Osteoblast (primary cell): ENCODE data around the gene ABO. TPM values are rescaled to one million over a fixed set of nuclear protein-coding genes. Genes with fewer than 3 reads are reported as not detected.
"Not testable (repeated sequence)": the region's sequence is repeated elsewhere in the genome, so short reads cannot be mapped to it uniquely, and the experiment has no call there.

Experiments
- DNase-seq: peaks from one replicate; pipeline ENCODE4 v3.0.0; 2011; ENCODE audit warnings: low spot score, mixed read lengths; ENCODE audit not compliant: insufficient read length; ENCODE audit errors: missing footprints
- H2AFZ ChIP-seq: 2 replicates; pipeline ENCODE4 v1.6.0; 2011; ENCODE audit warnings: mild to moderate bottlenecking, low read length
- H3K27ac ChIP-seq: 2 replicates; pipeline ENCODE4 v1.5.1; 2011; ENCODE audit warnings: mild to moderate bottlenecking, low read depth, low read length, moderate library complexity
- H3K27me3 ChIP-seq: 2 replicates; pipeline ENCODE4 v1.6.0; 2012; ENCODE audit warnings: mild to moderate bottlenecking, control low read depth, inconsistent platforms, low read length, moderate library complexity; ENCODE audit not compliant: insufficient read depth
- H3K36me3 ChIP-seq: 2 replicates; pipeline ENCODE4 v1.5.1; 2011; ENCODE audit warnings: mild to moderate bottlenecking, low read length, control low read depth, moderate library complexity; ENCODE audit not compliant: insufficient read depth
- H3K4me1 ChIP-seq: 2 replicates; pipeline ENCODE4 v1.5.1; 2011; ENCODE audit warnings: mild to moderate bottlenecking, low read length, control low read depth, moderate library complexity; ENCODE audit not compliant: insufficient read depth
- H3K4me2 ChIP-seq: 2 replicates; pipeline ENCODE4 v1.6.0; 2011; ENCODE audit warnings: mild to moderate bottlenecking, low read length; ENCODE audit not compliant: insufficient read depth
- H3K4me3 ChIP-seq: fragments of 200-600 bp; sonication (generic); 3 replicates; pipeline ENCODE4 v1.5.1; 2012; ENCODE audit warnings: mild to moderate bottlenecking, low read length, inconsistent platforms; ENCODE audit not compliant: insufficient read depth
- H3K79me2 ChIP-seq: 2 replicates; pipeline ENCODE4 v1.6.0; 2012; ENCODE audit warnings: mild to moderate bottlenecking, low read length, control low read depth, inconsistent platforms; ENCODE audit not compliant: insufficient read depth
- H3K9me3 ChIP-seq: 2 replicates; pipeline ENCODE4 v1.5.1; 2011; ENCODE audit warnings: low read depth, low read length, control low read depth
- H4K20me1 ChIP-seq: 2 replicates; pipeline ENCODE4 v1.6.0; 2012; ENCODE audit warnings: mild to moderate bottlenecking, low read length, control low read depth; ENCODE audit not compliant: insufficient read depth
- total RNA-seq: library from RNA; depleted of rRNA; stranded (reverse); fragments of >200 nt; gene quantifications from 2 replicates; pipeline ENCODE4 v1.2.3, GENCODE V29; 2012
- TF ChIP-seq, protein P1 (sequence below): IDR thresholded peaks from 2 replicates; pipeline ENCODE4 v1.5.1; 2011; ENCODE audit warnings: mild to moderate bottlenecking, low read depth, low read length, moderate library complexity; ENCODE audit errors: extremely low read depth

The ABO gene
- total RNA-seq, 1 donor: not detected

DNA sequence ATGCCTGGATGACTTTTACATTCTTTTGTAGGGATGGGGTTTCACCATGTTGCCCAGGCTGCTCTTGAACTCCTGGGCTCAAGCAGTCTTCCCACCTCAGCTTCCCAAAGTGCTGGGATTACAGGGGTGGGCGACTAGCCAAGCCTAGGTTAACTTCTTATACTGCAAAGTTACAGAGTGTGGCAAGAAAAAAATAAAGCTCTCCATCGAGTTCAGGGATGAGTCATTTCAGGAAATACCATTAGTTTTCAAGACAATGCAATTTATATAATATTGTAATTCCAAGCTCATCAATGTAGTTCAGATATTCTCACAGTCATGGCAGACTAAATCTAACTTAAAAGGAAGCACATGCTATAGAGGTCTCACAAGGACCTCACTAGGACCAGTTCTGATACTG lies 11.5 kb upstream of the ABO start:
- Histone ChIP-seq H3K4me3 (no peak overlapping the region), H3K27ac (no peak overlapping the region), H3K27me3 (peaks cover 12% of the 10 kb centered on the region), H4K20me1 (no peaks in the 10 kb centered on the region), H2AFZ (no peak overlapping the region), H3K36me3 (no peaks in the 10 kb centered on the region), H3K4me1 (no peaks in the 10 kb centered on the region), H3K79me2 (no peaks in the 10 kb centered on the region), H3K4me2 (no peak overlapping the region), H3K9me3 (peaks cover 3% of the 10 kb centered on the region)
- TF ChIP-seq, protein P1, sequence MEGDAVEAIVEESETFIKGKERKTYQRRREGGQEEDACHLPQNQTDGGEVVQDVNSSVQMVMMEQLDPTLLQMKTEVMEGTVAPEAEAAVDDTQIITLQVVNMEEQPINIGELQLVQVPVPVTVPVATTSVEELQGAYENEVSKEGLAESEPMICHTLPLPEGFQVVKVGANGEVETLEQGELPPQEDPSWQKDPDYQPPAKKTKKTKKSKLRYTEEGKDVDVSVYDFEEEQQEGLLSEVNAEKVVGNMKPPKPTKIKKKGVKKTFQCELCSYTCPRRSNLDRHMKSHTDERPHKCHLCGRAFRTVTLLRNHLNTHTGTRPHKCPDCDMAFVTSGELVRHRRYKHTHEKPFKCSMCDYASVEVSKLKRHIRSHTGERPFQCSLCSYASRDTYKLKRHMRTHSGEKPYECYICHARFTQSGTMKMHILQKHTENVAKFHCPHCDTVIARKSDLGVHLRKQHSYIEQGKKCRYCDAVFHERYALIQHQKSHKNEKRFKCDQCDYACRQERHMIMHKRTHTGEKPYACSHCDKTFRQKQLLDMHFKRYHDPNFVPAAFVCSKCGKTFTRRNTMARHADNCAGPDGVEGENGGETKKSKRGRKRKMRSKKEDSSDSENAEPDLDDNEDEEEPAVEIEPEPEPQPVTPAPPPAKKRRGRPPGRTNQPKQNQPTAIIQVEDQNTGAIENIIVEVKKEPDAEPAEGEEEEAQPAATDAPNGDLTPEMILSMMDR: no peak
- DNase-seq: no peak

DNA sequence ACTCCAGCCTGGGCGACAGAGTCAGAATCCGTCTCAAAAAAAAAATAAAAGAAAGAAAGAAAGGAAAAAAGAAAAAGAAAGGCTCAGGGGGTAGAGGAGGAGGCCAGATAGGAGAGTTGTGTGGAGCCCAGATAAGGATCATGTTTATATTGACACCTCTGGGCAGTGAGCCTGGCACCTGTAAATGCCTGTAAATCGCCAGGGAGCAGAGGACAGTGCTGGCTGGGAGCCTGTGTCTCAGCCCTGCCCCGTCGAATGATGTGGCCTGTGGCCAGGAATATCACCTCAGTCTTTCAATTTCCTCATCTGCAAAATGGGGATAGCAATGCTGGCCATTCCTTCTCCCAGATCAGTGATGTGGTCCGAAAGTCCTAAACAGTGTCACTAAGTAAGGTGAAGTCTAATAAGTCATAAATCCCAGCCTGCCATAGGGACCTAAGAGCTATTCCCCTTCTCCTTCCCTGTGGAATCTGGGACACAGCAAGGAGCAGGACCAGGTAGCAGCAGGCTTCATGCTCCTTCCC lies 10.3 kb upstream of the ABO start:
- Histone ChIP-seq H2AFZ (no peak overlapping the region), H3K79me2 (no peaks in the 10 kb centered on the region), H3K4me3 (no peak overlapping the region), H4K20me1 (no peaks in the 10 kb centered on the region), H3K36me3 (no peaks in the 10 kb centered on the region), H3K9me3 (no peaks in the 10 kb centered on the region), H3K27ac (no peak overlapping the region), H3K4me2 (no peak overlapping the region), H3K4me1 (no peaks in the 10 kb centered on the region), H3K27me3 (peaks cover 18% of the 10 kb centered on the region)
- TF ChIP-seq, protein P1: no peak
- DNase-seq: no peak

DNA sequence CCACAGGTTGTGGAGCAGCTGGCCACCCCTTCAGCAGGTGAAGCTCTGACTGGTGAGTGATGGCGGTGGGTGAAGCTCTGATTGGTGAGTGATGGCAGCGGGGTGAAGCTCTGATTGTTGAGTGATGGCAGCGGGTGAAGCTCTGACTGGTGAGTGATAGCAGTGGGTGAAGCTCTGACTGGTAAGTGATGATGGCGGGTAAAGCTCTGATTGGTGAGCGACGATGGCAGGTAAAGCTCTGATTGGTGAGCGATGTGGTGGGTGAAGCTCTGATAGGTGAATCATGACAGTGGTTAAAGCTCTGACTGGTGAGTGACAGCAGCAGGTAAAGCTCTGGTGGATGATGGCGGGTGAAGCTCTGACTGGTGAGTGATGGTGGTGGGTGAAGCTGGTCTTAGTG lies 9.4 kb upstream of the ABO start:
- H3K27ac ChIP-seq: no peak overlapping the region
- H3K4me2 ChIP-seq: no peak overlapping the region
- TF ChIP-seq, protein P1: no peak
- H3K4me1 ChIP-seq: no peaks in the 10 kb centered on the region
- peaks cover 18% of the 10 kb centered on the region for H3K27me3 ChIP-seq
- H4K20me1 ChIP-seq: no peaks in the 10 kb centered on the region
- H3K9me3 ChIP-seq: no peaks in the 10 kb centered on the region
- no peak overlapping the region for H3K4me3 ChIP-seq
- no peaks in the 10 kb centered on the region for H3K36me3 ChIP-seq
- H3K79me2 ChIP-seq: no peaks in the 10 kb centered on the region
- DNase-seq: no peak
- no peak overlapping the region for H2AFZ ChIP-seq

DNA sequence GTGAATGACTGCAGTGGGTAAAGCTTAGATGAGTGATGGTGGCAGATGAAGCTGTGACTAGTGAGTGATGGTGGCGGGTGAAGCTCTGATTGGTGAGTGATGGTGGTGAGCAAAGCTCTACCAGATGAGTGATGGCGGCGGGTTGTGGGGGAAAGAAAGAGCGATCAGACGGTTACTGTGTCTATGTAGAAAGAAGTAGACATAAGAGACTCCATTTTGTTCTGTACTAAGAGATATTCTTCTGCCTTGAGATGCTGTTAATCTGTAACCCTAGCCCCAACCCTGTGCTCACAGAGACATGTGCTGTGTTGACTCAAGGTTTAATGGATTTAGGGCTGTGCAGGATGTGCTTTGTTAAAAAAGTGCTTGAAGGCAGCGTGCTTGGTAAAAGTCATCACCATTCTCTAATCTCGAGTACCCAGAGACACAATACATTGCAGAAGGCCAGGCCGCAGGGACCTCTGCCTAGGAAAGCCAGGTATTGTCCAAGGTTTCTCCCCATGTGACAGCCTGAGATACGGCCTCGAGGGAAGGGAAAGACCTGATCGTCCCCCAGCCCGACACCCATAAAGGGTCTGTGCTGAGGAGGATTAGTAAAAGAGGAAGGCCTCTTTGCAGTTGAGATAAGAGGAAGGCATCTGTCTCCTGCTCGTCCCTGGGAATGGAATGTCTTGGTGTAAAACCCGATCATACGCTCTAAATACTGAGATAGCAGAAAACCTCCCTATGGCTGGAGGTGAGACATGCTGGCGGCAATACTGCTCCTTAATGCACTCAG lies 8.4 kb upstream of the ABO start:
- not testable (repeated sequence) for H3K36me3 ChIP-seq, H3K4me3 ChIP-seq, H3K27ac ChIP-seq, H3K4me2 ChIP-seq, H3K79me2 ChIP-seq, H4K20me1 ChIP-seq, H3K9me3 ChIP-seq, H2AFZ ChIP-seq, H3K4me1 ChIP-seq
- H3K27me3 ChIP-seq: peaks cover 18% of the 10 kb centered on the region
- peak; percentile 26 for DNase-seq
